Common myeloid progenitor, CD34-positive (primary cell): ENCODE results near the gene GUCY2C.
A peak's percentile ranks its signal among the peaks of the same experiment; 100 is the strongest.

Experiments used
- CTCF ChIA-PET: fragments of 350-600 bp; sonication (Branson Sonifier 250); formaldehyde crosslinking; loops from one replicate; lab custom pipeline; 2021; ENCODE audit warnings: antibody characterized with exemption; lab: Charles Lee
- POLR2A ChIA-PET: fragments of 350-600 bp; sonication (Branson Sonifier 250); formaldehyde crosslinking; loops from one replicate; lab custom pipeline; 2021; ENCODE audit warnings: antibody characterized with exemption; lab: Charles Lee
- DNase-seq, 3 donors: peaks; one replicate each; pipeline versions ENCODE4 v3.0.0 to v3.0.0-alpha.2; 2013
- H3K27ac ChIP-seq, 2 experiments: 1 replicate in 1 of 2; 2 replicates in 1 of 2; pipeline ENCODE4 v1.7.0; 2013; ENCODE audit warnings: inconsistent platforms in 2 of 2, low read length in 2 of 2, mild to moderate bottlenecking in 2 of 2, low read depth in 1 of 2, moderate library complexity in 1 of 2; ENCODE audit not compliant: severe bottlenecking in 2 of 2, insufficient read depth in 1 of 2, poor library complexity in 1 of 2
- H3K27me3 ChIP-seq, 5 experiments: replicated peaks in 2 of 5; 1 replicate in 3 of 5; 2 replicates in 2 of 5; pipeline versions ENCODE4 v1.6.1 to v1.7.0; 2013; ENCODE audit warnings: low read length in 4 of 5, mild to moderate bottlenecking in 2 of 5, moderate library complexity in 2 of 5, inconsistent platforms in 1 of 5; ENCODE audit not compliant: insufficient read depth in 5 of 5, control insufficient read depth in 4 of 5
- H3K36me3 ChIP-seq, 4 experiments: 1 replicate in 2 of 4; 2 replicates in 2 of 4; pipeline versions ENCODE4 v1.6.1 to v1.7.0; 2013; ENCODE audit warnings: low read length in 3 of 4, control low read depth in 1 of 4, mild to moderate bottlenecking in 1 of 4; ENCODE audit not compliant: control insufficient read depth in 4 of 4, insufficient read depth in 4 of 4
- H3K4me1 ChIP-seq, 4 experiments: 1 replicate in 3 of 4; 2 replicates in 1 of 4; pipeline versions ENCODE4 v1.6.1 to v1.7.1; 2013; ENCODE audit warnings: low read length in 3 of 4, mild to moderate bottlenecking in 3 of 4, control low read depth in 1 of 4, inconsistent platforms in 1 of 4, moderate library complexity in 1 of 4; ENCODE audit not compliant: control insufficient read depth in 4 of 4, insufficient read depth in 4 of 4; ENCODE audit errors: control extremely low read depth in 1 of 4
- H3K4me3 ChIP-seq, 7 experiments: 1 replicate in 4 of 7; 2 replicates in 3 of 7; pipeline versions ENCODE4 v1.5.1 to v1.7.0; 2013; ENCODE audit warnings: mild to moderate bottlenecking in 7 of 7, low read length in 6 of 7, moderate library complexity in 6 of 7, inconsistent platforms in 2 of 7, low read depth in 2 of 7, control low read depth in 1 of 7; ENCODE audit not compliant: insufficient read depth in 4 of 7, control insufficient read depth in 1 of 7; ENCODE audit errors: extremely low read depth in 1 of 7
- H3K9me3 ChIP-seq, 5 experiments: 1 replicate in 4 of 5; 2 replicates in 1 of 5; pipeline versions ENCODE4 v1.6.1 to v1.7.1; 2013; ENCODE audit warnings: low read length in 4 of 5, mild to moderate bottlenecking in 2 of 5, inconsistent platforms in 1 of 5, low read depth in 1 of 5, moderate library complexity in 1 of 5; ENCODE audit not compliant: control insufficient read depth in 4 of 5, insufficient read depth in 2 of 5; ENCODE audit errors: control extremely low read depth in 1 of 5
- WGBS: methylation state at CpG from one replicate; pipeline ENCODE4 v1.1.5; 2013; ENCODE audit not compliant: insufficient coverage; 5-methylcytosine and 5-hydroxymethylcytosine counted together

The GUCY2C gene

DNA sequence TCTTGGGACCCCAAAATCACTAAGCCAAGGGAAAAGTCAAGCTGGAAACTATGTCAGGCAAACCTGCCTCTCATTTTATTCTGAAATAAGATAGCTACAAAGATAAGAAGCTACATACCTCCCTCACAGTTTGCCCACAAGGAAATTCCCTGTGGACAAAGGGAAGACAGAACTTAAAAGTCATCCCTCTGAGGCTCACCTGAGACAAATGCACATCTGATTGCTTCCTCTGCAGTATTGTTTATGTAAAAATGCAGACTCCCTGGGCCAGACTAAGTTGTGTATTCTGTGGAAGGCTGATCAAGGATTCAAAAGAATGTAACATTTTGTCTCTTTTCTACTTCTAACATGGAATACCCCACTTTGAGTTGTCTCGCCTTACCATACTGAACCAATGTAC is 126.2 kb downstream of the GUCY2C start:
- no peaks in the 10 kb centered on the region for H3K9me3 ChIP-seq
- peaks cover 2 to 70% (median 22%) of the 10 kb centered on the region in 5 experiments for H3K27me3 ChIP-seq
- no peaks in the 10 kb centered on the region for H3K36me3 ChIP-seq
- 100% methylated on average over 1 of the region's 1 CpG for WGBS
- no peak overlapping the region for H3K4me3 ChIP-seq
- H3K4me1 ChIP-seq, result peaks cover 3 to 15% (median 10%) of the 10 kb centered on the region in 4 experiments
- POLR2A ChIA-PET, result no interaction called here
- no peak overlapping the region for H3K27ac ChIP-seq
- no peak for DNase-seq
- CTCF ChIA-PET, result interaction anchor here (1.0 to 1.4 kb wide), 3 partner anchors 10 to 48 kb away, joined by 3 read pairs; no protein-coding TSS in a partner anchor

DNA sequence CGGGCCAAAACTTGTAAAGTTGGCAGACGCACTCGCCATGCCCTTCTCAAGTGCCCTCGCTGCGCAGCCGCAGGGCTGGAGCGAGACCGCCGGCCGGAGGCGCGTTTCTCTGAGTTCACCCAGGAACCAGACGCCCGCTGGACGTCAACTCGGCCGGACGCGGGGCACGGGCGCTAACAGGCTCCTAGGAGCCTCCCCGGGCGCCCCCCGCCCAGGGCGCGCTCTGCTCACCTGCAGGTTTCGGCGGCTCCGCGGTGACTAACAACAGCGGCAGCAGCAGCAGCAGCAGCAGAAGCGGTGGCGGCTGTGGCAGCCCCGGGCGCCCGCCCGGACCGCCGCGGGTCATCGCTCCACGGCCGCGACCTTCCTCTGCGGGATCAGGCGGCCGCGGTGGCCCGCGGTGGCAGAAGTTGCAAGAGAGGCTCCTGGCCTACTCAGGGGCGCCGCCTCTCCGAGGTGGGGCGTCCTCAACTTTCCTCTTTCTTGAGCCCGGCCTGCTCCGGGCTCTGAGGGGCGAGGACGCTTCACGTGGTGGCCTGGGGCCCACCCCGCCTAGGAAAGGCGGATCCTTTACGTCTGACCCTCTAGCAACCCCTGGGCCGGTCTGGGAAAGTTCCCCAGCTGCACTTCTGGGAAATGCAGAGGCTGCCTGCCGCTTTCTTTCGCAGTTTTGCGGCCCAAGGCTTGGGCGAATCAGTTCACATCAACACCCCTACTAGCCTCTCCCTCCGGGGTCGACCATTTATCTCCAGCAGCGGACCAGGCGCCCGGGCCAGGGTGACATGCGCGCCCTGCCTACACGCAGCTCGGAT is 128.8 kb downstream of the GUCY2C start, which contains the start of gene PLBD1:
Gene PLBD1, minus strand, starts transcription at position 533 of the 812 bp plus-strand sequence. Its CDS starts 187 bp downstream, at position 346.
- Histone ChIP-seq H3K27ac (no peak within 1 kb of the TSS), H3K9me3 (no peaks in the 10 kb centered on the region), H3K27me3 (peaks cover 2 to 58% (median 19%) of the 10 kb centered on the region in 5 experiments), H3K4me1 (peaks cover 3 to 10% (median 10%) of the 10 kb centered on the region in 4 experiments), H3K4me3 (peak within 1 kb of the TSS in 6 of 7 experiments; percentile 40 to 69 (median 58)), H3K36me3 (no peaks in the 10 kb centered on the region)
- ChIA-PET CTCF (interaction anchor here (0.6 kb wide), 1 partner anchor 54 kb away, joined by 3 read pairs; no protein-coding TSS in a partner anchor), POLR2A (no interaction called here)
- 12% methylated on average over 74 of the region's 76 CpGs for WGBS
- peak in 2 of 3 donors; percentile 49 to 62 for DNase-seq

GRCh38 chr12:14564336-14564959 is 132.0 kb downstream of the GUCY2C start:
- no peaks in the 10 kb centered on the region for H3K9me3 ChIP-seq
- no peaks in the 10 kb centered on the region for H3K36me3 ChIP-seq
- H3K4me3 ChIP-seq, result no peak overlapping the region
- H3K4me1 ChIP-seq, result peaks cover 4 to 10% (median 10%) of the 10 kb centered on the region in 4 experiments
- H3K27me3 ChIP-seq, result peaks cover 0 to 38% (median 15%) of the 10 kb centered on the region in 5 experiments
- WGBS, result 100% methylated on average over 2 of the region's 2 CpGs
- no peak overlapping the region for H3K27ac ChIP-seq
- ChIA-PET POLR2A (no interaction called here), CTCF (no interaction called here)
- DNase-seq, result no peak

- ChIA-PET CTCF (no interaction called here), POLR2A (no interaction called here)
- Histone ChIP-seq H3K4me3 (no peak overlapping the region), H3K27me3 (peaks cover 0 to 26% (median 11%) of the 10 kb centered on the region in 5 experiments), H3K27ac (no peak overlapping the region), H3K36me3 (no peaks in the 10 kb centered on the region), H3K4me1 (peaks cover 13 to 21% (median 15%) of the 10 kb centered on the region in 4 experiments), H3K9me3 (no peaks in the 10 kb centered on the region)
- no peak for DNase-seq
- WGBS, result 87% methylated on average over 4 of the region's 4 CpGs
Observed at GRCh38 chr12:14563046-14563445, 133.4 kb downstream of the GUCY2C start.
